Measurements from ENCODE around the gene IRGC.

Gene IRGC

GRCh38 chr19:43692385-43692784 lies 23.5 kb upstream of the IRGC start:
- DNase-seq, result no peak

- no peak for DNase-seq
Observed at GRCh38 chr19:43692877-43693276, 23.0 kb upstream of the IRGC start.

- no peak for DNase-seq
Observed at GRCh38 chr19:43694553-43694952, 21.3 kb upstream of the IRGC start.

GRCh38 chr19:43695985-43696704 lies 19.7 kb upstream of the IRGC start:
- DNase-seq, result no peak

- no peak for DNase-seq
Observed at GRCh38 chr19:43697295-43697694, 18.6 kb upstream of the IRGC start.

GRCh38 chr19:43699506-43700394 lies 16.1 kb upstream of the IRGC start:
- no peak for DNase-seq

GRCh38 chr19:43700395-43701000 lies 15.4 kb upstream of the IRGC start:
- DNase-seq, result peak; percentile 25

- DNase-seq, result no peak
Observed at GRCh38 chr19:43704002-43704705, 11.7 kb upstream of the IRGC start.

- DNase-seq, result no peak
Observed at GRCh38 chr19:43705729-43706128, 10.1 kb upstream of the IRGC start.

GRCh38 chr19:43707158-43707712 lies 8.6 kb upstream of the IRGC start:
- no peak for DNase-seq

- DNase-seq, result no peak
Observed at GRCh38 chr19:43708716-43709115, 7.2 kb upstream of the IRGC start.

- no peak for DNase-seq
Observed at GRCh38 chr19:43711751-43712355, 4.0 kb upstream of the IRGC start.

GRCh38 chr19:43713208-43713607 lies 2.7 kb upstream of the IRGC start:
- DNase-seq, result no peak

- DNase-seq, result no peak
Observed at GRCh38 chr19:43718627-43719377, 2.9 kb downstream of the IRGC start.

- DNase-seq, result no peak
Observed at GRCh38 chr19:43719378-43719868, 3.5 kb downstream of the IRGC start.

GRCh38 chr19:43719918-43720317 lies 4.0 kb downstream of the IRGC start:
- no peak for DNase-seq

GRCh38 chr19:43720936-43721335 lies 5.1 kb downstream of the IRGC start:
- no peak for DNase-seq

- DNase-seq, result no peak
Observed at GRCh38 chr19:43721469-43722048, 5.7 kb downstream of the IRGC start.

- no peak for DNase-seq
Observed at GRCh38 chr19:43723588-43723987, 7.7 kb downstream of the IRGC start.

- no peak for DNase-seq
Observed at GRCh38 chr19:43724896-43725295, 9.0 kb downstream of the IRGC start.

GRCh38 chr19:43725468-43725867 lies 9.6 kb downstream of the IRGC start:
- no peak for DNase-seq
